ENCODE data around the gene RHO. TPM values are rescaled to one million over a fixed set of nuclear protein-coding genes. Genes with fewer than 3 reads are reported as not detected.
A peak's percentile ranks its signal among the peaks of the same experiment; 100 is the strongest.

Gene RHO
- total and polyA plus RNA-seq, 5 donors = not detected

- intact Hi-C loops (cut with DNase I) = no loop called here
- WGBS = 85% methylated on average over 18 of the region's 18 CpGs
- Histone ChIP-seq H3K4me1 (ENCODE audit: control insufficient read depth, insufficient read depth, low read length) (no peaks in the 10 kb centered on the region), H3K27ac (ENCODE audit: low read length) (no peak overlapping the region), H3K4me3 (ENCODE audit: low read length) (no peak overlapping the region), H3K9me3 (ENCODE audit: control insufficient read depth, low read length) (no peaks in the 10 kb centered on the region), H3K27me3 (ENCODE audit: control insufficient read depth, insufficient read depth) (no peaks in the 10 kb centered on the region)
- ATAC-seq (no peak), DNase-seq (no peak)
These were observed 44.2 kb downstream of the RHO start for GRCh38 chr3:129572603-129573002.

- 91% methylated on average over 14 of the region's 14 CpGs for WGBS
These were observed 45.1 kb downstream of the RHO start for GRCh38 chr3:129573493-129573892.

GRCh38 chr3:129574206-129574605 lies 45.8 kb downstream of the RHO start:
- Histone ChIP-seq H3K27me3 (ENCODE audit: control insufficient read depth, insufficient read depth) (no peaks in the 10 kb centered on the region), H3K4me3 (ENCODE audit: low read length) (no peak overlapping the region), H3K9me3 (ENCODE audit: control insufficient read depth, low read length) (no peaks in the 10 kb centered on the region), H3K4me1 (ENCODE audit: control insufficient read depth, insufficient read depth, low read length) (no peaks in the 10 kb centered on the region), H3K27ac (ENCODE audit: low read length) (no peak overlapping the region)
- intact Hi-C loops (cut with DNase I) = no loop called here
- ATAC-seq (no peak), DNase-seq (no peak)
- WGBS = 93% methylated on average over 24 of the region's 24 CpGs

More at GRCh38 chr3:129573493-129573892, 45.1 kb downstream of the RHO start:
- Histone ChIP-seq H3K4me1 (ENCODE audit: control insufficient read depth, insufficient read depth, low read length) (no peaks in the 10 kb centered on the region), H3K4me3 (ENCODE audit: low read length) (no peak overlapping the region), H3K27me3 (ENCODE audit: control insufficient read depth, insufficient read depth) (no peaks in the 10 kb centered on the region), H3K27ac (ENCODE audit: low read length) (no peak overlapping the region), H3K9me3 (ENCODE audit: control insufficient read depth, low read length) (no peaks in the 10 kb centered on the region)
- ATAC-seq (no peak), DNase-seq (no peak)
- intact Hi-C loops (cut with DNase I) = no loop called here

- Histone ChIP-seq H3K4me3 (ENCODE audit: low read length) (no peak overlapping the region), H3K27ac (ENCODE audit: low read length) (no peak overlapping the region), H3K9me3 (ENCODE audit: control insufficient read depth, low read length) (no peaks in the 10 kb centered on the region), H3K4me1 (ENCODE audit: control insufficient read depth, insufficient read depth, low read length) (no peaks in the 10 kb centered on the region), H3K27me3 (ENCODE audit: control insufficient read depth, insufficient read depth) (no peaks in the 10 kb centered on the region)
- ATAC-seq (no peak), DNase-seq (no peak)
- 88% methylated on average over 19 of the region's 19 CpGs for WGBS
- intact Hi-C loops (cut with DNase I) = no loop called here
These were observed 47.0 kb downstream of the RHO start for GRCh38 chr3:129575233-129575996.

GRCh38 chr3:129575997-129576384 lies 47.6 kb downstream of the RHO start:
- Histone ChIP-seq H3K4me3 (ENCODE audit: low read length) (no peak overlapping the region), H3K27ac (ENCODE audit: low read length) (no peak overlapping the region), H3K4me1 (ENCODE audit: control insufficient read depth, insufficient read depth, low read length) (no peaks in the 10 kb centered on the region), H3K9me3 (ENCODE audit: control insufficient read depth, low read length) (no peaks in the 10 kb centered on the region), H3K27me3 (ENCODE audit: control insufficient read depth, insufficient read depth) (no peaks in the 10 kb centered on the region)
- ATAC-seq (no peak), DNase-seq (no peak)
- intact Hi-C loops (cut with DNase I) = no loop called here
- 85% methylated on average over 10 of the region's 10 CpGs for WGBS

- H3K4me3 ChIP-seq (ENCODE audit: low read length) = no peak overlapping the region
- H3K9me3 ChIP-seq (ENCODE audit: control insufficient read depth, low read length) = no peaks in the 10 kb centered on the region
- DNase-seq (peak in 1 of 3 donors; percentile 78), ATAC-seq (peak; percentile 9 to 24)
- H3K27me3 ChIP-seq (ENCODE audit: control insufficient read depth, insufficient read depth) = no peaks in the 10 kb centered on the region
- H3K27ac ChIP-seq (ENCODE audit: low read length) = peak overlapping the region; percentile 2
- no peaks in the 10 kb centered on the region for H3K4me1 ChIP-seq (ENCODE audit: control insufficient read depth, insufficient read depth, low read length)
- 70% methylated on average over 18 of the region's 18 CpGs for WGBS
- intact Hi-C loops (cut with DNase I) = no loop called here
These were observed 48.3 kb downstream of the RHO start for GRCh38 chr3:129576514-129577352.

GRCh38 chr3:129577366-129577765 lies 48.9 kb downstream of the RHO start:
- ATAC-seq (peak; percentile 16 to 46), DNase-seq (peak; percentile 64 to 88 (median 88))
- intact Hi-C loops (cut with DNase I) = no loop called here
- Histone ChIP-seq H3K9me3 (ENCODE audit: control insufficient read depth, low read length) (no peaks in the 10 kb centered on the region), H3K4me3 (ENCODE audit: low read length) (no peak overlapping the region), H3K4me1 (ENCODE audit: control insufficient read depth, insufficient read depth, low read length) (no peaks in the 10 kb centered on the region), H3K27ac (ENCODE audit: low read length) (no peak overlapping the region), H3K27me3 (ENCODE audit: control insufficient read depth, insufficient read depth) (no peaks in the 10 kb centered on the region)
- 51% methylated on average over 17 of the region's 17 CpGs for WGBS

- DNase-seq (peak in 1 of 3 donors; percentile 61), ATAC-seq (peak; percentile 12 to 22)
- 74% methylated on average over 21 of the region's 21 CpGs for WGBS
- Histone ChIP-seq H3K27ac (ENCODE audit: low read length) (no peak overlapping the region), H3K27me3 (ENCODE audit: control insufficient read depth, insufficient read depth) (no peaks in the 10 kb centered on the region), H3K9me3 (ENCODE audit: control insufficient read depth, low read length) (no peaks in the 10 kb centered on the region), H3K4me3 (ENCODE audit: low read length) (no peak overlapping the region), H3K4me1 (ENCODE audit: control insufficient read depth, insufficient read depth, low read length) (no peaks in the 10 kb centered on the region)
- intact Hi-C loops (cut with DNase I) = no loop called here
These were observed 49.7 kb downstream of the RHO start for GRCh38 chr3:129577925-129578786.

GRCh38 chr3:129579991-129580390 lies 51.6 kb downstream of the RHO start:
- no peak overlapping the region for H3K27ac ChIP-seq (ENCODE audit: low read length)
- no peak for ATAC-seq

GRCh38 chr3:129581623-129582022 lies 53.2 kb downstream of the RHO start:
- WGBS = 91% methylated on average over 8 of the region's 8 CpGs
- Histone ChIP-seq H3K4me3 (ENCODE audit: low read length) (no peak overlapping the region), H3K27me3 (ENCODE audit: control insufficient read depth, insufficient read depth) (no peaks in the 10 kb centered on the region), H3K4me1 (ENCODE audit: control insufficient read depth, insufficient read depth, low read length) (no peaks in the 10 kb centered on the region), H3K9me3 (ENCODE audit: control insufficient read depth, low read length) (no peaks in the 10 kb centered on the region), H3K27ac (ENCODE audit: low read length) (no peak overlapping the region)
- ATAC-seq (no peak), DNase-seq (no peak)
- intact Hi-C loops (cut with DNase I) = no loop called here

More at GRCh38 chr3:129579991-129580390, 51.6 kb downstream of the RHO start:
- H3K4me3 ChIP-seq (ENCODE audit: low read length) = no peak overlapping the region
- DNase-seq = no peak
- H3K4me1 ChIP-seq (ENCODE audit: control insufficient read depth, insufficient read depth, low read length) = no peaks in the 10 kb centered on the region
- intact Hi-C loops (cut with DNase I) = no loop called here
- WGBS = 80% methylated on average over 10 of the region's 10 CpGs
- H3K27me3 ChIP-seq (ENCODE audit: control insufficient read depth, insufficient read depth) = no peaks in the 10 kb centered on the region
- no peaks in the 10 kb centered on the region for H3K9me3 ChIP-seq (ENCODE audit: control insufficient read depth, low read length)
